COLO668 (cell line): ENCODE measurements around the gene ATP13A1.
A peak's percentile ranks its signal among the peaks of the same experiment; 100 is the strongest.
"Not testable (repeated sequence)": the region's sequence is repeated elsewhere in the genome, so short reads cannot be mapped to it uniquely, and the experiment has no call there.

Source experiments
- DNase-seq: peaks from one replicate; lab custom pipeline; 2025; ENCODE audit not compliant: unreplicated experiment; lab: John Stamatoyannopoulos, UW

ATP13A1 gene

GRCh38 chr19:19624032-19624570, 39.4 kb downstream of the ATP13A1 start:
- DNase-seq: no peak

- DNase-seq: no peak
Observed at GRCh38 chr19:19623383-19623782, 40.1 kb downstream of the ATP13A1 start.

- DNase-seq: no peak
Observed at GRCh38 chr19:19619849-19620210, 43.6 kb downstream of the ATP13A1 start.

GRCh38 chr19:19619181-19619848, 44.2 kb downstream of the ATP13A1 start:
- peak; percentile 11 for DNase-seq

DNA sequence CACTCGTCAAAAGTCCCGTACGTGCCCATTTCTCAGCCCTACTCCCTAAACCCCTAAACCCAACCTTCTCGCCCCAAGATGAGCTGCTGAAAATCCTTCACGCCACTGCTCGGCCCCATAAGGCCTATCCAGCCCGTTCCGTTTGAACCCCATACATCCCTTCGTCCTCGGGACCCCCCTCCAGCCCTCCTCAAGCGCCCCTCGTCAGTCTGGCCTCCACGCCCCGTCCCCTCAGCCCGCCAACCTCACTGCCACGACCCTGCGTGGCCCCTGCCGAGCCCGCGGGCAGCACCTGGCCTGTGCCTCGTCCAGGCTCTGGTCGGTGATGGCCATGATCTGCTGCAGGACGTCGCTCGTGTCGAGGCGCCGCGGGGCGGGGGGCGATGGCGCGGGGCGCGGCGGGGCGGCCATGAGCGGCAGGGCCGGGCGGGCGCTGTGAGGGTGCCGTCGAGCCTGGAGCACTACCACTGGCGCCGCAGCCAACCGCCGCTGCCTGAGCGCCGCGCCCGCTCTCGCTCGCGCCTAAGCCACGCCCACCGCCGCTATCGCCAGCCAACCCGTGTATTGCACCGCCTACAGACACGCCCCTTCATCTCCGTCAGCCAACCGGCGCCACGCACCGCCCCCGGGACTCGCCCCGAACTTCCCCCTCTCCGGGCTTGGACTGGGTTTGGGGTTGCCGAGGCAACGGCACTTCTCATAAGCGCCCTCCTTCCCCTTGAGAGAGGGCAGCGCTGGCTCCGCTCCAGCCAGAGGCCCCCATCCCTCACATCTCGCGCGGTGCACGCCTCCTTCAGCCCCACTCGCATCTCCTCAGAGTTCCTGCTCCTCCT, 45.0 kb downstream of the ATP13A1 start, which contains the start of gene PBX4:
Gene PBX4 (minus strand): TSS at position 469 of the 833 bp plus-strand sequence. CDS start 58 bp downstream, at position 411.
- DNase-seq: peak; percentile 95

GRCh38 chr19:19615086-19615485, 48.4 kb downstream of the ATP13A1 start:
- DNase-seq: no peak

- DNase-seq: no peak
Observed at GRCh38 chr19:19613506-19613905, 50.0 kb downstream of the ATP13A1 start.

- DNase-seq: no peak
Observed at GRCh38 chr19:19610376-19611202, 52.9 kb downstream of the ATP13A1 start.

DNA sequence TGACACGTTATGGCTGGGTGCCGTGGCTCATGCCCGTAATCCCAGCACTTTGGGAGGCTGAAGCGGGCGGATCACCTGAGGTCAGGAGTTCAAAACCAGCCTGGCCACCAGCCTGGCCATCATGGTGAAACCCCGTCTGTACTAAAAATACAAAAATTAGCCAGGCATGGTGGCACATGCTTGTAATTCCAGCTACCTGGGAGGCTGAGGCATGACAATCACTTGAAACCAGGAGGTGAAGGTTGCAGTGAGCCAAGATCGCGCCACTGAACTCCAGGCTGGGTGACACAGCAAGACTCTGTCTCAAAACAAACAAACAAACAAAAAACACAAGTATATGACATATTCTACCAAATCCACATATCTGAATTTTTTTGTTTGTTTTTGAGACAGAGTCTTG, 56.8 kb downstream of the ATP13A1 start:
- not testable (repeated sequence) for DNase-seq

- no peak for DNase-seq
Observed at GRCh38 chr19:19606021-19606420, 57.5 kb downstream of the ATP13A1 start.

DNA sequence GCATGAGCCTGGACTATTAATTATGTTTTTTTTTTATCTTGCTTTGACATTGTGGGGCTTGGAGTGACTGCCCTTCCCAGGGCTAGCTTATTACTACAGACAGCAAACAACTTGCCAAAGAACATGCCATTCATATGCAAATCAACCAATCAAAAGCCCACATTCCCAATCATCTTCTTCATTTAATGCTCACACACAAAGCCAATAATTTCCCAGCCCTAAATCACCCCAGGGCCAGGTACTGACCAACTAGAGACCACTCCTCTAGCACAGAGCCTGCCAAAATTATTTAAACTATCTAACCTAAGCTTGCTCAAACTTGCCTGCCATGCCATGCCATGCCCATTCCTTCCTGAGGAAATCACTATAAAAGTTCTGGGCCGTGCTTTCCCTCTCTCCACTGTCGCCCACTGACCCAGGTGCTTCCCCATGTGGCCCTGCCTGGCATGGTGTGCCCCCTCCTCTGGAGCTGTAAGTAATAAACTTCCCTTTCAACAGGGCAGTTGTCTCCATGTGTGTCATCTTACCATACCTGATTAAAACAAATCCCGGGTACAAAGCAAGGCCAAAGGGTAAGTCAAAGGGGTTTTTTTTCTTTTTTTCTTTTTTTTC, 60.7 kb downstream of the ATP13A1 start:
- DNase-seq: no peak

GRCh38 chr19:19602136-19602712, 61.3 kb downstream of the ATP13A1 start:
- DNase-seq: no peak

DNA sequence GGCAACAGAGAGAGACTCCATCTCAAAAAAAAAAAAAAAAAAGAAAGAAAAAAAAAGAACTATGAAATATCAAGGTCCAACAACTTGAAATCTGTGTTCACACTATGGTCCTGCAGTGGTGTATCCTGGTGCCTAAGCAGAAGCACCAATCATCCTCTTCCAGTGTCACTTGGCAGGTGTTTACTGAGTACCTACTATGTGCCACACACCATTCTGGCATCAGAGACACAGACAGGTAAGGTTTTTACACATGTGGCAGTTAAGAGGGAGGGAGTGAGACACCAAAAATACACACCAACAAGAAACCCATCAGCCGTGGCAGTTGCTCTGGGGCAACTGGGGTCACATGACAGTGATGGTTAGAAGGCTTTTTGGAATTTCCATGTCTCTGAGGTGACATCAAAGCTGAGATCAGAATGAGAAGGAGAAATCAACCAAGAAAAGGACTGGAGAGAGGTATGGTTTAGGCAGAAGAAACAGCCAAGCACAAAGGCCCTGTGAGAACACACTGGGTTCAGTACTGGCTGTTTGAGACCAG, 62.6 kb downstream of the ATP13A1 start:
- no peak for DNase-seq

GRCh38 chr19:19598728-19599451, 64.6 kb downstream of the ATP13A1 start:
- not testable (repeated sequence) for DNase-seq

DNA sequence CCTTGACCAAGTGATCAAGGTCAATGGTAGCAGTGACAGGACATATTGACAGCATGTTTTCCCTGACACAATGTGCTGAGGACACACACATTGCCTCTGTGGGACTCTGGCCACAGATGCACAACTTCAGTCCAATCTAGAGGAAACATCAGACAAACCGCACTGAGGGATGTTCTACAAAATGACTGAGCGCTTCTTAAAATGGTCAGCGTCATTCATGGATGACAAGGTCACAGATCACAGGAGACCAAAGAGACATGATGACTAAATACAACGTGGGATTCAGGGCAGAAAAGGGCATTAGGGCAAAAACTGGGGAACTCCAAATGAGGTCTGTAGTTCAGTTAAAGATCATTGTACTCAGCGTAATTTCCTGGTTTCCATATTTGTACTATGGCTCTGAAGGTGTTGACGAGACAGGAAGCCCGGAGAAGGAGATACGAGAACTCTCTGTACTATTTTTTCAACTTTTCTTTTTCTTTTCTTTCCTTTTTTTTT, 65.6 kb downstream of the ATP13A1 start:
- no peak for DNase-seq
